Muscle of leg (tissue), 11 donors: Measurements from ENCODE around the gene CAV1. TPM values are rescaled to one million over a fixed set of nuclear protein-coding genes. Genes with fewer than 3 reads are reported as not detected.

Experiments
- DNase-seq: peaks from one replicate; pipeline ENCODE4 v3.0.0; 2013
- H3K27ac ChIP-seq: one replicate; pipeline ENCODE4 v1.5.1; 2013; ENCODE audit warnings: mild to moderate bottlenecking, low read length, control low read depth
- H3K27me3 ChIP-seq: one replicate; pipeline ENCODE4 v1.6.1; 2013; ENCODE audit warnings: low read length; ENCODE audit not compliant: control insufficient read depth, insufficient read depth
- H3K36me3 ChIP-seq: one replicate; pipeline ENCODE4 v1.6.1; 2013; ENCODE audit warnings: low read length; ENCODE audit not compliant: control insufficient read depth, insufficient read depth
- H3K4me1 ChIP-seq: one replicate; pipeline ENCODE4 v1.6.1; 2013; ENCODE audit warnings: low read length; ENCODE audit not compliant: control insufficient read depth, insufficient read depth
- H3K4me3 ChIP-seq: one replicate; pipeline ENCODE4 v1.5.1; 2013; ENCODE audit warnings: low read length, control low read depth
- H3K9me3 ChIP-seq: replicated peaks from 2 replicates; pipeline ENCODE4 v1.6.1; 2013; ENCODE audit warnings: low read depth, low read length; ENCODE audit not compliant: control insufficient read depth
- WGBS: methylation state at CpG from one replicate; pipeline ENCODE4 v1.1.5; 2013; ENCODE audit warnings: missing lambda C conversion rate; ENCODE audit not compliant: insufficient coverage; 5-methylcytosine and 5-hydroxymethylcytosine counted together
- polyA plus RNA-seq, 8 donors: library from polyadenylated mRNA; unstranded; fragments of 120-200 nt; gene quantifications; one replicate each; pipeline versions ENCODE4 v1.2.1 to v1.2.3, GENCODE V29; 2013; ENCODE audit warnings: inconsistent platforms in 1 of 8, low replicate concordance in 1 of 8; ENCODE audit not compliant: insufficient read length in 8 of 8, insufficient read depth in 1 of 8
- total RNA-seq: library from RNA; stranded (reverse); fragments of 120-200 nt; gene quantifications from one replicate; pipeline ENCODE4 v1.2.4, GENCODE V29; 2013

CAV1 gene
- total and polyA plus RNA-seq, 9 donors, result 166 to 253 (median 198) TPM

DNA sequence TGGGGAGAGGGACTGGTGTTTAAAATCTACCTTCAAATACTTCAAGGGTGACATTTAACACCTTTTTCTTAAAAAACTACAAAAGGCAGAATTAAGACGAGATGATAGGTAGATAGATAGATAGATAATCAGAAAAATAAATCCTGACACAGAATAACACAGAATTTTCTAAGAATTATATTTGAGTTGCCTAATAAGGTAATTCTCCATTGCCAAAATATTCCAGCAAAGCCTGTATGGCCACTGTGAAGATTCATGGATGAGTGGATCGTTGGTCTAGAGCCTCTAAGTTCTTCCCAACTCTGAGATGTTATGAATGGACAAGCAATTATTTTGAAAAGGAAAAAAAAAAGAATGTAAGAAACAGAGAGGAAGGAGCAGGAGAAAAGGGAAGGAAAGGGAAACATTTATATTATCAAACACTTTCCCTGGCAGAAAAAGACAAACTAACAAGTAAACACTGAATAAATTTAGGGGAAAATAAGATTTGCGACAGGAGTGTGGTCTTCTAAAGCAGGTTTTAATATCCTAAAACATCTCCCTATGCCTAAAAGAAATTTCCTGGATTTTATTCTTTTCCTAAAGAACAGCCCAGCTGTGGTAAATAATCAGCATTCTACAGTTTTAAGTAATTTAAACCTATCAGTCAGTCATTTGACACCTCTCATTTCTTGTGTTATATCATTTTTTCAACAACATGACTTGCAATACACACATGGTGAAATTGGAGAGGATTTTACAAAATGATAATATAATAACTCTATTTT, 32.8 kb upstream of the CAV1 start:
- DNase-seq, result no peak
- no peak overlapping the region for H3K27ac ChIP-seq
- no peaks in the 10 kb centered on the region for H3K4me1 ChIP-seq
- no CpG with 5 or more reads among the region's 3 CpGs for WGBS
- no peaks in the 10 kb centered on the region for H3K9me3 ChIP-seq
- H3K36me3 ChIP-seq, result no peaks in the 10 kb centered on the region
- no peaks in the 10 kb centered on the region for H3K27me3 ChIP-seq
- H3K4me3 ChIP-seq, result no peak overlapping the region

DNA sequence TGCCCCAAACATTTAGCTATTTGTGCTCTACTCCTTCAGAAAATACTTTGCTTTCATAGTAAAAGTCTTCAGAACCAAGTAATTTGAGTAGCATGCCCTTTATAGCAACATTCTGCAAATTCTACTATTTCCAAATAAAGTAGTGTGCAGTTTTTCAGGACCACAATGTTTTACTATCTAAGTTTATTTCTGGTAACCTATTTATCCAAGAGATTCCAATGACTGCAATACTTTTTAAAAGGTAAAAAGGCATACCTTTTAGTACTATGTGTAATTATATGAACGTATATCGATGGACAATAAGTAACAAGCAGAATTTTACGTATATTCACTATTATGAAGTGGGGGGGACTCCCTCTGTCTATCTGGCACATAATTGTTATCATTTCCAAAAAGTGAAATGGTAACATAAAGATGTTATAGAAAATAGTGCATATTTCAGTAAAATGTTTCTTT, 32.2 kb upstream of the CAV1 start:
- Histone ChIP-seq H3K4me3 (no peak overlapping the region), H3K36me3 (no peaks in the 10 kb centered on the region), H3K27ac (no peak overlapping the region), H3K27me3 (no peaks in the 10 kb centered on the region), H3K4me1 (no peaks in the 10 kb centered on the region), H3K9me3 (no peaks in the 10 kb centered on the region)
- DNase-seq, result no peak
- WGBS, result no CpG with 5 or more reads among the region's 3 CpGs

DNA sequence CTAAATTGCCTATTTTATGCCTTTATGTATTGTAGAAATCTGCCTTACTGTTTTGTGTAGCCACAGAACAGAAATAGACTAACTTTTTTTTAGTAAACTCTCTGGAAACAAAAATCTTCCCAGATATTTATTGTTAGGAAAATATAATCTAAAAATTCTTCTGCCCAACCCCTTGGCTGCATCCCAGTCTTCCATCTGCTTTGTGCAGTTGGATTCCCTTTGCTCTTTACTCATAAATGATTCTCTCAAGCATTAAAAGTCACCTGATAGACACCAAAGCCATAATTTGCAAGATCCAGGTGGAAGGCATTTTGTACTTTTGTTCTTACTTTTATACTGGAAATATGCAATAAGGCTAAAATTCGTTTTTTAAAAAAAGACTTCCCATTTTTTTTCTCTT, 31.4 kb upstream of the CAV1 start:
- DNase-seq, result peak; percentile 84
- Histone ChIP-seq H3K4me1 (no peaks in the 10 kb centered on the region), H3K27me3 (no peaks in the 10 kb centered on the region), H3K9me3 (no peaks in the 10 kb centered on the region), H3K27ac (peak overlapping the region; percentile 56), H3K4me3 (no peak overlapping the region), H3K36me3 (no peaks in the 10 kb centered on the region)
- WGBS, result no CpG with 5 or more reads among the region's 1 CpG

DNA sequence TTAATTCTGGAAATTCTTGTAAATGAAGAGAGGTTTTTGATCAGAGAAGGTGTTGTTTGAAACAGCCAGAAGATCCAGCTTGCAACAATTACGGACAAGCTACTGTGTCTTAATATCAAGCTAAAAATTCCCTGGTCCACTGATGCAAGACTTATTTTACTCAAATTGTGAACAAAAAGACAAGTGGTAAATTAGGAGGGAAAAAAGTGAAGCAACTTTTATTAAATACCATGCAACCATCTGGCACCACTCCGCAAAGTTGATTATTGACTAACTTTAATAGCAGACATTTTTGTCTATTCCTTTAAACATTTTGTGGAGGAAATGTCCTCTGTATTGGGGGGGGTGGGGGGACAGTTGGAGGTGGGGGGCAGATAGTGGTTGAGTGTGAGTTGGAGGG, 30.4 kb upstream of the CAV1 start:
- Histone ChIP-seq H3K4me3 (no peak overlapping the region), H3K27me3 (peaks cover 3% of the 10 kb centered on the region), H3K4me1 (peaks cover 5% of the 10 kb centered on the region), H3K27ac (no peak overlapping the region), H3K36me3 (no peaks in the 10 kb centered on the region), H3K9me3 (no peaks in the 10 kb centered on the region)
- no CpG with 5 or more reads among the region's 2 CpGs for WGBS
- no peak for DNase-seq

DNA sequence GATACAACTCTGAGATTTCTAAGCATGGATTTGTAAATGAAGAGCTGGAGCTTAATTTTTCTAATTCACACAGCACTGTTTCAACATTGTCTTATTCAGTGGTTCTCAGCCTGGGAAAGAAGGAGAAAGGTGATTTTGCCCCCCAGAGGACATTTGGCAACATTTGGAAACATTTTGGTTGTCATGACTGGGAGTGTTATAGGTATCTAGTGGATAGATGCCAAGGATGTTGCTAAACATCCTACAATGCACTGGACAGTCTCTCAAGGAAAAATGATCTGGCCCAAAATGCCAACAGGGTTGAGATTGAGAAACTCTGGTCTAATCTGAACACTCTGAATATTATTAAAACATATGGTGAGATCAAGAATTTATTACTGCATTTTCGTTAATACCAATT, 29.1 kb upstream of the CAV1 start:
- H3K27ac ChIP-seq, result no peak overlapping the region
- H3K4me3 ChIP-seq, result no peak overlapping the region
- WGBS, result no CpG with 5 or more reads among the region's 1 CpG
- no peak for DNase-seq
- H3K4me1 ChIP-seq, result peaks cover 10% of the 10 kb centered on the region
- H3K27me3 ChIP-seq, result peaks cover 3% of the 10 kb centered on the region
- no peaks in the 10 kb centered on the region for H3K9me3 ChIP-seq
- H3K36me3 ChIP-seq, result no peaks in the 10 kb centered on the region

DNA sequence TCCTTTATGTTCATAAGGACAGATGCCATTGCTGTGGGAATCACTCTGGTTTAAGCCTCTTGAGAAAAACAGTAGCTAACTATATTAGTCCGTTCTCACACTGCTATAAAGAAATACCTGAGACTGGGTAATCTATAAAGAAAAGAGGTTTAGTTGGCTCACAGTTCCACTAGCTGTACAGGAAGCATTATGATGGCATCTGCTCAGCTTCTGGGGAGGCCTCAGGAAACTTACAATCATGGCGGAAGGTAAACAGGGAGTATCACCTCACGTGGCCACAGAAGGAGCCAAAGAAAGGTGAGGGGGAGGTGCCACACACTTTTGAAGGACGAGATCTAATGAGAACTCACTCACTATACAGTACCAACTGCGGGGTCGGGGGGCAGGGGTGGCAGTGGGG, 28.2 kb upstream of the CAV1 start:
- Histone ChIP-seq H3K4me3 (no peak overlapping the region), H3K36me3 (no peaks in the 10 kb centered on the region), H3K9me3 (no peaks in the 10 kb centered on the region), H3K4me1 (peaks cover 11% of the 10 kb centered on the region), H3K27ac (no peak overlapping the region), H3K27me3 (peaks cover 3% of the 10 kb centered on the region)
- no peak for DNase-seq
- WGBS, result 100% methylated on average over 1 of the region's 6 CpGs

DNA sequence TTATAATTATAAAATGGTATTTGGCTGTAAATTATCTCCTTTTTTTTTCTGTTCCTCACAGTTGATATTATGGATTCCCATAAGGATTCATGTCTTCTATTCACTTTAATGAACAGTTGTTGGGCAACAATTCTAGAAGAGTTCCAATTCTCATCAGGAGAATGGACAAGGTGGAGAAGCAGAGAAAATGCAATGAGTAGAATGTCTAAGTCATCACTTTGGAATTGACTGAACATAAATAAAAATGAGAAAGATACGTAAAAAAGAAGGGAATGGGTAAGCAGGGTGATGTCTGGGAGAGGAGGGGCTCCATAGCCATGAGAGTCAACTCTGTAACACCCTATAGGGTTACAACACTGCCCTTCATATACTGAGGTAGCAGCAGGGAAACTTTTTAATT, 27.1 kb upstream of the CAV1 start:
- no peak overlapping the region for H3K4me3 ChIP-seq
- H3K27ac ChIP-seq, result no peak overlapping the region
- H3K36me3 ChIP-seq, result no peaks in the 10 kb centered on the region
- H3K27me3 ChIP-seq, result peaks cover 3% of the 10 kb centered on the region
- no peak for DNase-seq
- H3K9me3 ChIP-seq, result no peaks in the 10 kb centered on the region
- H3K4me1 ChIP-seq, result peaks cover 11% of the 10 kb centered on the region
- no CpG with 5 or more reads among the region's 1 CpG for WGBS

DNA sequence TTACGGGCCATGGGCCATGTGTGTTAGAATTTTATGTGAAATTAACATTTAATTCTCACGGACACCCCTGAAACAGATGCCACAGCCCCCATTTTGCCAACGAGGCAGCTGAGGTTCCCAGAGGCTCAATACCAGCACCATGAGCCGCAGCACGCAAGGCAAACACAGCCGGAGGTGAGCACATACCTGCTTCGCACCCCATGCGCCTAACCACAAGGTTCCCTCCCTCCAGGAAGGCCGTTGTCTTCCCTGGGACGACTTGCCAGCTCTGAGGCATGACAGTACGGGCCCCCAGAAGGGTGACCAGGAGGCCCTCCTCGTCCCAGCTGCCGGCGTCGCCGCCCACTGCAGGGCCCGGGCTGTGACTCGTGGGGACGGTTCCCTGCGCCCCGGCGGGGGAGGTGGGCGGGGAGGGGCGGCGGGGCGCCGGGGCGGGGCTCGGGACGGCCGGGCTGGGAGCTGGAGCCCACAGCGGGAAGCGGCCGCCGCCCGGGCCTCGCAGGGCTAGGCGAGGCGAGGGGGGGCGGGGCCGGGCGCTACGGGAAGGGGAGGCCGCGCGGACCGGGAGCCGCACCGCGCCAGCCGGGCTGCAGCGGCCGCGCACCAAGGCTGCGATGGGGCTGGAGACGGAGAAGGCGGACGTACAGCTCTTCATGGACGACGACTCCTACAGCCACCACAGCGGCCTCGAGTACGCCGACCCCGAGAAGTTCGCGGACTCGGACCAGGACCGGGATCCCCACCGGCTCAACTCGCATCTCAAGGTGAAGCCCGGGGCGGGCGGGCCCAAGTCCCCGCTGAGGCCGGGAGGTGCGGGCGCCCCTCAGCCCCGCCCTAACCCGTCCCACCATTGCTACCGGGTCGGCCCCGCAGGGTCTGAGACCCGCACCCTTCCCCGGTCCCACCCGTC, 25.4 kb upstream of the CAV1 start, which contains the start of gene CAV2:
CAV2 (plus strand) TSS at position 571 of the 910 bp plus-strand sequence; CDS start at position 615, 44 bp downstream.
- Histone ChIP-seq H3K9me3 (no peaks in the 10 kb centered on the region), H3K4me3 (peak within 1 kb of the TSS; percentile 75), H3K36me3 (no peaks in the 10 kb centered on the region), H3K27ac (peak within 1 kb of the TSS; percentile 81), H3K27me3 (peaks cover 3% of the 10 kb centered on the region), H3K4me1 (peaks cover 11% of the 10 kb centered on the region)
- peak; percentile 76 for DNase-seq
- WGBS, result 2% methylated on average over 74 of the region's 86 CpGs

DNA sequence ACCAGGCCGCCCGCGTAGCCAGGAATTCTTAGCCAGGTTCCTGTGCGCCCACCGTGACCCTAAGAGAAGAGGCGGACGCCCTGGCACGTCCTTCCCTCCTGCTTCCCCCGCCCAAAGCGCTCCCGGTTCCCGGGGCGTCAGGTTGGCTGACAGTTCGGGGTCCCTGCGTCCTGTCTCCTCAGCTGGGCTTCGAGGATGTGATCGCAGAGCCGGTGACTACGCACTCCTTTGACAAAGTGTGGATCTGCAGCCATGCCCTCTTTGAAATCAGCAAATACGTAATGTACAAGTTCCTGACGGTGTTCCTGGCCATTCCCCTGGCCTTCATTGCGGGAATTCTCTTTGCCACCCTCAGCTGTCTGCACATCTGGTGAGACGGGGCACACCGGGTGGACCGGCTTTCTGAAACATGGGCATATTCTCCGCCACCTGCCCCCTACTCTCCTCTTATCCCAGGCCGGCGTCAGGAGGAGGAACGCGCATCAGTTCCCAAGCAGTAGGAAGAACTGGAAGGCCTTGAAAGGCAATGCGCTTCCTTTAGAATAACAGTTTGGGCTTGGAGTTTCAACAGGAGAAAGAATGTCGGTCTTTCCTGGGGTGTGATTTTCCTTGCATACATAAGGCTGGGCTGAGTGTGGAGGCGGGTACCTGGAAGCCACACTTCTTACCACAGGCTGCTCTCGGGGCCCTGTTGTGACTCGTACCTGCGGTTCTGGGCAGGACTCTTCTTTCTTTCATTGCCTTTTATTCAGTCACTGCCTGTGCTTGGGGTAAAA, 24.6 kb upstream of the CAV1 start:
- H3K27me3 ChIP-seq, result peaks cover 3% of the 10 kb centered on the region
- H3K9me3 ChIP-seq, result no peaks in the 10 kb centered on the region
- H3K36me3 ChIP-seq, result no peaks in the 10 kb centered on the region
- DNase-seq, result peak; percentile 51
- peaks cover 11% of the 10 kb centered on the region for H3K4me1 ChIP-seq
- WGBS, result 1% methylated on average over 26 of the region's 36 CpGs
- H3K4me3 ChIP-seq, result peak overlapping the region; percentile 75
- peak overlapping the region; percentile 81 for H3K27ac ChIP-seq
